K562 (cell line): ENCODE data around the gene ZRANB3. TPM values are rescaled to one million over a fixed set of nuclear protein-coding genes. Genes with fewer than 3 reads are reported as not detected.

Experiments used
- NR2C2 ChIP-seq, 2 experiments: fragments of 200-800 bp in 1 of 2; sonication (Bioruptor generic) in 1 of 2; sonication (generic) in 1 of 2; formaldehyde crosslinking in 1 of 2; IDR thresholded peaks; 2 replicates each; pipeline versions ENCODE4 v1.6.1 to v1.8.0; 2016 to 2022; ENCODE audit warnings: mild to moderate bottlenecking in 1 of 2, missing compliant biosample characterization in 1 of 2, missing genetic modification characterization in 1 of 2, missing genetic modification reagents in 1 of 2
- PHB ChIP-seq: fragments of 250-450 bp; sonication (Bioruptor Pico); IDR thresholded peaks from 2 replicates; pipeline ENCODE4 v1.5.0; 2021
- ZNF133 ChIP-seq: fragments of 250-450 bp; sonication (Bioruptor Pico); IDR thresholded peaks from 2 replicates; pipeline ENCODE4 v1.4.0; 2020; ENCODE audit warnings: mild to moderate bottlenecking
- ZNF146 ChIP-seq: IDR thresholded peaks from one replicate; pipeline ENCODE4 v1.6.1; 2018; ENCODE audit warnings: missing compliant biosample characterization; ENCODE audit not compliant: unreplicated experiment
- ZNF436 ChIP-seq: fragments of 250-450, 450-650 bp; sonication (Bioruptor Pico); formaldehyde crosslinking; IDR thresholded peaks from 2 replicates; pipeline ENCODE4 v1.7.0; 2020; ENCODE audit warnings: mild to moderate bottlenecking
- ZNF57 ChIP-seq: fragments of 450-650 bp; formaldehyde crosslinking; IDR thresholded peaks from 2 replicates; pipeline ENCODE4 v1.4.0; 2020; ENCODE audit warnings: mild to moderate bottlenecking, moderate library complexity
- polyA plus RNA-seq, 8 experiments: library from polyadenylated mRNA; depleted of rRNA in 4 of 8; stranded (reverse) in 5 of 8; unstranded in 3 of 8; fragments of >200 nt; fragmentation: Nextera tagmentation in 2 of 8; fragmentation: Illumina TruSeq in 1 of 8; extraction: Ambion mirVana in 2 of 8; extraction: Trizol in 1 of 8; gene quantifications; 2 replicates each; pipeline versions ENCODE4 v1.2.1 to v1.2.3, GENCODE V29; 2011 to 2014; ENCODE audit warnings: inconsistent platforms in 1 of 8, missing spikeins in 1 of 8
- total RNA-seq, 7 experiments: library from RNA; depleted of rRNA in 6 of 7; stranded (reverse); fragments of >200 nt in 6 of 7; fragmentation: Illumina TruSeq in 2 of 7; extraction: Trizol in 2 of 7; gene quantifications; 2 replicates each; pipeline versions ENCODE4 v1.2.1 to v1.2.3, GENCODE V29; 2011 to 2021; ENCODE audit warnings: low replicate concordance in 1 of 7
- TF ChIP-seq, protein P1 (sequence below): fragments of 450-650 bp; IDR thresholded peaks from 2 replicates; pipeline ENCODE4 v1.6.1; 2016; ENCODE audit warnings: mild to moderate bottlenecking, moderate library complexity
- TF ChIP-seq, protein P2 (sequence below), 2 experiments: IDR thresholded peaks; 2 replicates each; pipeline ENCODE4 v1.6.1; 2011; ENCODE audit warnings: borderline replicate concordance in 1 of 2, control low read depth in 1 of 2, low read depth in 1 of 2, low read length in 1 of 2, mild to moderate bottlenecking in 1 of 2, mixed read lengths in 1 of 2, moderate library complexity in 1 of 2; ENCODE audit not compliant: insufficient read depth in 1 of 2, insufficient read length in 1 of 2, poor library complexity in 1 of 2, severe bottlenecking in 1 of 2; ENCODE audit errors: extremely low read depth in 1 of 2
- TF ChIP-seq, protein P3 (sequence below): fragments of 250-450 bp; sonication (Bioruptor Pico); IDR thresholded peaks from 2 replicates; pipeline ENCODE4 v1.8.0; 2022; ENCODE audit warnings: moderate library complexity, mild to moderate bottlenecking, inconsistent platforms

The ZRANB3 gene
- total and polyA plus RNA-seq, 9 of the 15 experiments (the other 6 are each of a cell fraction or from before 2014, with no cell fraction given) = 8.6 to 21.3 (median 14.7) TPM

DNA sequence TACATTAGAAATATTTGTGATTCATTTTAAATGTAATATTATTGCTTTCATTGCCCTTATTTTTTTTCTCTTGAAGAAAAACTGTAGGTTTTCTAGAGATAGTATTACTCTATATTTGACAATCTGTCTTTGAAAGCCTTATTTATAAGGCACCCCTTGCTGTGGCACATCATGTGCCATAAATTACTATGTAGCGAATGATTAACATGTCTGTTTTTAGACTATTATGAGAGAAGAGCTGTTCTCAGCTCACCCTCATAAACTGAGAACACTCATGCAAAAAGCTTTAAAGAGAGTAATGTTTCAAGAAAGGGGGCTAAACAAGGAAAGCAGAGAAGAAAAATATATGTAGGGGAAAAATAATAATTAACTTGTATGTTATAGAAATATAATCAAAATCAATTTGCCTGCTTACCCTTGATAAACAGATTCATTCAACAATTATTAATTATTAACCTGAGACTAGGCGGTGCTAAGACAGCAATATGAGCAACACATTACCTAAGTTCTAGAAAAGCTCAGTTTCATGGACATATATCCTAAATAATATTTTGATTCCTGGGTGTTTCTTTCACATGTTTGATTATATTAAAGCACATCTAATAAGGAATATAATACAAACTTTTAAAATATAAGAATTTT, 409.9 kb downstream of the ZRANB3 start (continued):
- TF ChIP-seq, protein P1, sequence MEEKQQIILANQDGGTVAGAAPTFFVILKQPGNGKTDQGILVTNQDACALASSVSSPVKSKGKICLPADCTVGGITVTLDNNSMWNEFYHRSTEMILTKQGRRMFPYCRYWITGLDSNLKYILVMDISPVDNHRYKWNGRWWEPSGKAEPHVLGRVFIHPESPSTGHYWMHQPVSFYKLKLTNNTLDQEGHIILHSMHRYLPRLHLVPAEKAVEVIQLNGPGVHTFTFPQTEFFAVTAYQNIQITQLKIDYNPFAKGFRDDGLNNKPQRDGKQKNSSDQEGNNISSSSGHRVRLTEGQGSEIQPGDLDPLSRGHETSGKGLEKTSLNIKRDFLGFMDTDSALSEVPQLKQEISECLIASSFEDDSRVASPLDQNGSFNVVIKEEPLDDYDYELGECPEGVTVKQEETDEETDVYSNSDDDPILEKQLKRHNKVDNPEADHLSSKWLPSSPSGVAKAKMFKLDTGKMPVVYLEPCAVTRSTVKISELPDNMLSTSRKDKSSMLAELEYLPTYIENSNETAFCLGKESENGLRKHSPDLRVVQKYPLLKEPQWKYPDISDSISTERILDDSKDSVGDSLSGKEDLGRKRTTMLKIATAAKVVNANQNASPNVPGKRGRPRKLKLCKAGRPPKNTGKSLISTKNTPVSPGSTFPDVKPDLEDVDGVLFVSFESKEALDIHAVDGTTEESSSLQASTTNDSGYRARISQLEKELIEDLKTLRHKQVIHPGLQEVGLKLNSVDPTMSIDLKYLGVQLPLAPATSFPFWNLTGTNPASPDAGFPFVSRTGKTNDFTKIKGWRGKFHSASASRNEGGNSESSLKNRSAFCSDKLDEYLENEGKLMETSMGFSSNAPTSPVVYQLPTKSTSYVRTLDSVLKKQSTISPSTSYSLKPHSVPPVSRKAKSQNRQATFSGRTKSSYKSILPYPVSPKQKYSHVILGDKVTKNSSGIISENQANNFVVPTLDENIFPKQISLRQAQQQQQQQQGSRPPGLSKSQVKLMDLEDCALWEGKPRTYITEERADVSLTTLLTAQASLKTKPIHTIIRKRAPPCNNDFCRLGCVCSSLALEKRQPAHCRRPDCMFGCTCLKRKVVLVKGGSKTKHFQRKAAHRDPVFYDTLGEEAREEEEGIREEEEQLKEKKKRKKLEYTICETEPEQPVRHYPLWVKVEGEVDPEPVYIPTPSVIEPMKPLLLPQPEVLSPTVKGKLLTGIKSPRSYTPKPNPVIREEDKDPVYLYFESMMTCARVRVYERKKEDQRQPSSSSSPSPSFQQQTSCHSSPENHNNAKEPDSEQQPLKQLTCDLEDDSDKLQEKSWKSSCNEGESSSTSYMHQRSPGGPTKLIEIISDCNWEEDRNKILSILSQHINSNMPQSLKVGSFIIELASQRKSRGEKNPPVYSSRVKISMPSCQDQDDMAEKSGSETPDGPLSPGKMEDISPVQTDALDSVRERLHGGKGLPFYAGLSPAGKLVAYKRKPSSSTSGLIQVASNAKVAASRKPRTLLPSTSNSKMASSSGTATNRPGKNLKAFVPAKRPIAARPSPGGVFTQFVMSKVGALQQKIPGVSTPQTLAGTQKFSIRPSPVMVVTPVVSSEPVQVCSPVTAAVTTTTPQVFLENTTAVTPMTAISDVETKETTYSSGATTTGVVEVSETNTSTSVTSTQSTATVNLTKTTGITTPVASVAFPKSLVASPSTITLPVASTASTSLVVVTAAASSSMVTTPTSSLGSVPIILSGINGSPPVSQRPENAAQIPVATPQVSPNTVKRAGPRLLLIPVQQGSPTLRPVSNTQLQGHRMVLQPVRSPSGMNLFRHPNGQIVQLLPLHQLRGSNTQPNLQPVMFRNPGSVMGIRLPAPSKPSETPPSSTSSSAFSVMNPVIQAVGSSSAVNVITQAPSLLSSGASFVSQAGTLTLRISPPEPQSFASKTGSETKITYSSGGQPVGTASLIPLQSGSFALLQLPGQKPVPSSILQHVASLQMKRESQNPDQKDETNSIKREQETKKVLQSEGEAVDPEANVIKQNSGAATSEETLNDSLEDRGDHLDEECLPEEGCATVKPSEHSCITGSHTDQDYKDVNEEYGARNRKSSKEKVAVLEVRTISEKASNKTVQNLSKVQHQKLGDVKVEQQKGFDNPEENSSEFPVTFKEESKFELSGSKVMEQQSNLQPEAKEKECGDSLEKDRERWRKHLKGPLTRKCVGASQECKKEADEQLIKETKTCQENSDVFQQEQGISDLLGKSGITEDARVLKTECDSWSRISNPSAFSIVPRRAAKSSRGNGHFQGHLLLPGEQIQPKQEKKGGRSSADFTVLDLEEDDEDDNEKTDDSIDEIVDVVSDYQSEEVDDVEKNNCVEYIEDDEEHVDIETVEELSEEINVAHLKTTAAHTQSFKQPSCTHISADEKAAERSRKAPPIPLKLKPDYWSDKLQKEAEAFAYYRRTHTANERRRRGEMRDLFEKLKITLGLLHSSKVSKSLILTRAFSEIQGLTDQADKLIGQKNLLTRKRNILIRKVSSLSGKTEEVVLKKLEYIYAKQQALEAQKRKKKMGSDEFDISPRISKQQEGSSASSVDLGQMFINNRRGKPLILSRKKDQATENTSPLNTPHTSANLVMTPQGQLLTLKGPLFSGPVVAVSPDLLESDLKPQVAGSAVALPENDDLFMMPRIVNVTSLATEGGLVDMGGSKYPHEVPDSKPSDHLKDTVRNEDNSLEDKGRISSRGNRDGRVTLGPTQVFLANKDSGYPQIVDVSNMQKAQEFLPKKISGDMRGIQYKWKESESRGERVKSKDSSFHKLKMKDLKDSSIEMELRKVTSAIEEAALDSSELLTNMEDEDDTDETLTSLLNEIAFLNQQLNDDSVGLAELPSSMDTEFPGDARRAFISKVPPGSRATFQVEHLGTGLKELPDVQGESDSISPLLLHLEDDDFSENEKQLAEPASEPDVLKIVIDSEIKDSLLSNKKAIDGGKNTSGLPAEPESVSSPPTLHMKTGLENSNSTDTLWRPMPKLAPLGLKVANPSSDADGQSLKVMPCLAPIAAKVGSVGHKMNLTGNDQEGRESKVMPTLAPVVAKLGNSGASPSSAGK = no peak
- no peak for TF ChIP-seq ZNF146 (CRISPR knock-in tag)
- no peak for TF ChIP-seq ZNF436 (CRISPR knock-in tag)
- TF ChIP-seq PHB = no peak
- TF ChIP-seq, protein P2, sequence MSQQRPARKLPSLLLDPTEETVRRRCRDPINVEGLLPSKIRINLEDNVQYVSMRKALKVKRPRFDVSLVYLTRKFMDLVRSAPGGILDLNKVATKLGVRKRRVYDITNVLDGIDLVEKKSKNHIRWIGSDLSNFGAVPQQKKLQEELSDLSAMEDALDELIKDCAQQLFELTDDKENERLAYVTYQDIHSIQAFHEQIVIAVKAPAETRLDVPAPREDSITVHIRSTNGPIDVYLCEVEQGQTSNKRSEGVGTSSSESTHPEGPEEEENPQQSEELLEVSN (IDR thresholded peaks at IDR 0.05; ENCODE audit: borderline replicate concordance in 1 of 2, extremely low read depth in 1 of 2, insufficient read depth in 1 of 2, insufficient read length in 1 of 2, low read depth in 1 of 2, low read length in 1 of 2, poor library complexity in 1 of 2, severe bottlenecking in 1 of 2) = no peak
- no peak for TF ChIP-seq NR2C2 (CRISPR knock-in tag; IDR thresholded peaks at IDR 0.05)
- TF ChIP-seq NR2C2 (tag; IDR thresholded peaks at IDR 0.05) = no peak
- TF ChIP-seq, protein P3, sequence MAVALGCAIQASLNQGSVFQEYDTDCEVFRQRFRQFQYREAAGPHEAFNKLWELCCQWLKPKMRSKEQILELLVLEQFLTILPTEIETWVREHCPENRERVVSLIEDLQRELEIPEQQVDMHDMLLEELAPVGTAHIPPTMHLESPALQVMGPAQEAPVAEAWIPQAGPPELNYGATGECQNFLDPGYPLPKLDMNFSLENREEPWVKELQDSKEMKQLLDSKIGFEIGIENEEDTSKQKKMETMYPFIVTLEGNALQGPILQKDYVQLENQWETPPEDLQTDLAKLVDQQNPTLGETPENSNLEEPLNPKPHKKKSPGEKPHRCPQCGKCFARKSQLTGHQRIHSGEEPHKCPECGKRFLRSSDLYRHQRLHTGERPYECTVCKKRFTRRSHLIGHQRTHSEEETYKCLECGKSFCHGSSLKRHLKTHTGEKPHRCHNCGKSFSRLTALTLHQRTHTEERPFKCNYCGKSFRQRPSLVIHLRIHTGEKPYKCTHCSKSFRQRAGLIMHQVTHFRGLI = no peak
- no peak for TF ChIP-seq ZNF57 (CRISPR knock-in tag)
- no peak for TF ChIP-seq ZNF133 (CRISPR knock-in tag)
